HG03432 (cell line): ENCODE measurements around the gene SLC46A1.
A peak's percentile ranks its signal among the peaks of the same experiment; 100 is the strongest.

Experiments used
- ATAC-seq: cut with Tn5 transposase; IDR thresholded peaks from one replicate; pipeline ENCODE4 v1.9.1; 2021; ENCODE audit warnings: mild to moderate bottlenecking, moderate library complexity; ENCODE audit not compliant: unreplicated experiment

Gene SLC46A1

DNA sequence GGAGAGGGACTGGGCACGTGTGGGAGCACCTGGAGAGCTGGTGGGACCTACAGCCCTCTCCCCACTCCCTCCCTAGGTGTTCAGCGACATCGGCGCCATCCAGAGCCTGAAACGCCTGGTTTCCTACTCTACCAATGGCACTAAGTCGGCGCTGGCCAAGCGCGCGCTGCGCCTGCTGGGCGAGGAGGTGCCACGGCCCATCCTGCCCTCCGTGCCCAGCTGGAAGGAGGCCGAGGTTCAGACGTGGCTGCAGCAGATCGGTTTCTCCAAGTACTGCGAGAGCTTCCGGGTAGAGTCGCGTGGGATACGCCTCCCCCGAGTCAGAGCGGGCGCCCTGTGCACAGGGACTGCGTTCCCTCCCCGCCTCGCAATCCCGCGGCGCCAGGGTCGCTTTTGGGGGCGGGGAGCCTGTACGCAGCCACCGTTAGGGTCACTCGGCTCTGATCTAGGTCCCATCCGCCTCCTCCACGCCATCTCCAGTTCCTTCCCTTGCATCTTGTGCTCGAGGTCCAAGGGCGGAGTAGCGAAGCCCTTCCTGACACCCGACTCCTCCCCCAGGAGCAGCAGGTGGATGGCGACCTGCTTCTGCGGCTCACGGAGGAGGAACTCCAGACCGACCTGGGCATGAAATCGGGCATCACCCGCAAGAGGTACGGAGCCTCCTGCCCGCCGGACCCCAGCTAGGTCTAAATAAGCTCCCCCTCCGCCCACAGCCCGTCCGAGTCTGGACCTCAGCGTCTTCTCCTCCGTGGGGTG is 21.6 kb downstream of the SLC46A1 start:
- peak; percentile 77 for ATAC-seq

DNA sequence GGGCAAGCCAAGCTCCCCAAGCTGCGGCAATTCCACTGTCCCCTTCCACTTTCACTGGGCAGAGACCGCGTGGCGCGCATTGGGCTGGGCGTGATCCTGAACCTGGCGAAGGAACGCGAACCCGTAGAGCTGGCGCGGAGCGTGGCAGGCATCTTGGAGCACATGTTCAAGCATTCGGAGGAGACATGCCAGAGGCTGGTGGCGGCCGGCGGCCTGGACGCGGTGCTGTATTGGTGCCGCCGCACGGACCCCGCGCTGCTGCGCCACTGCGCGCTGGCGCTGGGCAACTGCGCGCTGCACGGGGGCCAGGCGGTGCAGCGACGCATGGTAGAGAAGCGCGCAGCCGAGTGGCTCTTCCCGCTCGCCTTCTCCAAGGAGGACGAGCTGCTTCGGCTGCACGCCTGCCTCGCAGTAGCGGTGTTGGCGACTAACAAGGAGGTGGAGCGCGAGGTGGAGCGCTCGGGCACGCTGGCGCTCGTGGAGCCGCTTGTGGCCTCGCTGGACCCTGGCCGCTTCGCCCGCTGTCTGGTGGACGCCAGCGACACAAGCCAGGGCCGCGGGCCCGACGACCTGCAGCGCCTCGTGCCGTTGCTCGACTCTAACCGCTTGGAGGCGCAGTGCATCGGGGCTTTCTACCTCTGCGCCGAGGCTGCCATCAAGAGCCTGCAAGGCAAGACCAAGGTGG is 24.7 kb downstream of the SLC46A1 start:
- no peak for ATAC-seq

DNA sequence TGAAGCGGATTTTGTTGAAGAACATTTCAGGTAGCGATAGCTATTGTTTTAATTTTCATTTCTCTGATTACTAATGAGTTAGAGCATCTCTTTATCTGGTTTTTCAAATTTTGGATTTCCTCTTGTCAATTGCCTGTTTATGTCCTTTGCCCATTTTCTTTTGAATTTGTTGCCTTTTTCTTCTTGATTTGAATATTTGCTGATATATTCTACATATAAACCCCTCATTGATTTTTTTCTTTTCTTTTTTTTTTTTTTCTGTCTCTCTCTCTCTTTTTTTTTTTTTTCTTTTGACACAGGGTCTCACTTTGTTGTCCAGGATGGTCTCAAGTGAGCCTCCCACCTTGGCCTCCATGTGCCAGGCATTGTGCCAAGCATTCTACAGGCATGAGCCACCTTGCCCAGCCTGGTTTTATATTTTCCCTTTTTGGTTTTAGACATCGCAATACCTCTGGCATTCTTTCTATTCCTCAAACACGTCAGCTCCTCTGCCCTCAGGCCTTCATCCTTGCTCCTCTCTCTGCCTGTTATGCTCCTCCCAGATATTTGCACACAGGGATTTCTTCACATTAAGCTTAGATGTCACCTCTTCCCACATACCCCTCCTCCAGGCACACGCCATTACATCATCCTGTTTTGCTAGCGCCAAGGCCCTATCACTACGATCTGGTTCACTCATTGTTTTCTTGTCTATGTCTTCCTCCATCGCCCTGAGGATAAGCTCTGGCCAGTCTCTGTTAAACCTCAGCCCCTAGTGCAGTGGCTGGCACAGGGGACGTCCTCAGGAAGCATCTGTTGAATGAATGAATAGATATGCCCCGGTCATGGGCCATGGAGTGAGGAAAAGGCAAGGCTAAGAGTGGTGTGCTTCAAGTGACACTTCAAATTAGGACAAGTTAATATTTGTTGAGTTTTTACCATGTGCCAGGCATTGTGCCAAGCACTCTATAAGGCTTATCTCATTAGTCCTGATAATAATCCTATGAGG is 25.9 kb downstream of the SLC46A1 start:
- ATAC-seq, result no peak

DNA sequence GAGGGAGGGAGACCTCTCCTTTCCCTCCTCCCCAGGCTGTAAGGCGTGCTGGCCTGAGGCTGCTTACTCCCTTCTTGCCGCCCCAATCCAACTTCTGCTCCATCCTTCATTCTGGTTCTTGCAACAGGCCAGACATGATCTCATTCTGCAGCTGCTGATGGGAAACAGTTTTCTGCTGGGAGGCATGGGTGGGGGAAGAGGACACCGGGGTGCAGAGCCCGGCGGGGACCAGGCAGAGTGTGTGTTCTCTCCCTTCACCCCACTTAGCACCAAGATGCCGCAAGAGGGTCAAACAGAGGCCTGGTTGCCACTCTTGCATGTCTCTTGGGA is 33.1 kb downstream of the SLC46A1 start:
- ATAC-seq, result no peak

DNA sequence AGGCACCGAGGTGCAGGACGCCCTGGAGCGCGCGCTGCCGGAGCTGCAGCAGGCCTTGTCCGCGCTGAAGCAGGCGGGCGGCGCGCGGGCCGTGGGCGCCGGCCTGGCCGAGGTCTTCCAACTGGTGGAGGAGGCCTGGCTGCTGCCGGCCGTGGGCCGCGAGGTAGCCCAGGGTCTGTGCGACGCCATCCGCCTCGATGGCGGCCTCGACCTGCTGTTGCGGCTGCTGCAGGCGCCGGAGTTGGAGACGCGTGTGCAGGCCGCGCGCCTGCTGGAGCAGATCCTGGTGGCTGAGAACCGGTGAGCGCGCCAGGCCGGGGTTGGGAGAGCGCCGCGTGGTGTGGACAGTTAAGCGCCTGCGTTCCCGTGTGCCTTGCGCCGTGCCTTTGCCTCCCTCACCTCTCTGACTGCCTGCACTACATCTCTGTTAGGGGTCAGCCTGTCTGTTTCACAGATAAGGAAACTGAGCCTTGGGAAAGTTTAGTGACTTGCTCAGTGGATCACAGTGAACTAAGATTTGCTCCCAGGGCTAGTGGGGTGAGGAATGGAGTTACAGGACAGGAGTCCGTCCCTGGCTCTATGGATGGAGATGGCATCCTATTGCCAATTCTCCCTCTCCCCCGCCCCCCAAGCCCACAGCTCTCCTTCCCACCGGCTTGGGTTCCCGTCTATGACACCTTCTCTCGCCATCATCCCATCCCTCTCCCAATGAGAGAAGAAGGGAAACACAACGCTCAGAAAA is 33.6 kb downstream of the SLC46A1 start:
- peak; percentile 23 for ATAC-seq

DNA sequence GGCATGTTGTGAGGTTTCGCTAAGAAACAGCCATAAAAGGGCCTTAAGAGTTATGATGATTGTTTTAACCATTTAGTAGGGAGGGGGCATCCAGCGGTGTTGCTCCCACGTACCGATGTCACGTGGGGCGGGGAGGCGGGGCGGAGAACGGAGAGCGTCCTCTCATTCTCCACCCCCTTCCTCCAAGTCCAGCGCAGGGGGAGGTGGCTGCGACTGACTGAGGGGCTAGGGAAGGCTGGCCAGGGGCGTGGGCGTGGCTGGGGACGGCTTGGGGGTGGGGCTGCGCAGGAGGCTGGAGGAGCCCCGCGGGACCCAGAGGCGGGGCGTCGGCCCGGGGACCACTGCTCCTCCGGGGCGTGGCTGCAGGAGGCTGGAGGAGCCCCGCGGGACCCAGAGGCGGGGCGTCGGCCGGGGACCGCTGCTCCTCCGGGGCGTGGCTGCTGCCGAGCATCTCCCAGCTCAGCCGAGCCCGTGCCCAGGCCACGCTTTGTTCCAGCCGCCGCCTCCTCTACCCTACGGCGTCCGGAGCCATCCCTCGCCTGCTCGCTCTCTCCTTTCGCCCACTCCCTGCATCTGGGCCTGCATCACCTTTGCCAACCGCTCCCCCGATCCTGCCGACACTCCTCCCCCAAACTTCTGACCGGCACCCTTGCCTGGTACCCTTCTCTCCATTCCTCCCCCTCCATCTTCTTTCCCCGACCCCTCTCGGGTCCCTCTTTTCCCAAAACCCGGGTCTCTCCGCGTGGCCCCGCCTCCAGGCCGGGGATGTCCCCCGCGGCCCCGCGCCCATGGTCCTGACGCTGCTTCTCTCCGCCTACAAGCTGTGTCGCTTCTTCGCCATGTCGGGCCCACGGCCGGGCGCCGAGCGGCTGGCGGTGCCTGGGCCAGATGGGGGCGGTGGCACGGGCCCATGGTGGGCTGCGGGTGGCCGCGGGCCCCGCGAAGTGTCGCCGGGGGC is 34.5 kb downstream of the SLC46A1 start, which contains the start of gene SARM1:
Gene SARM1, plus strand, starts transcription at position 450 of the 958 bp plus-strand sequence. Its CDS starts 339 bp downstream, at position 789.
- peak; percentile 84 for ATAC-seq

DNA sequence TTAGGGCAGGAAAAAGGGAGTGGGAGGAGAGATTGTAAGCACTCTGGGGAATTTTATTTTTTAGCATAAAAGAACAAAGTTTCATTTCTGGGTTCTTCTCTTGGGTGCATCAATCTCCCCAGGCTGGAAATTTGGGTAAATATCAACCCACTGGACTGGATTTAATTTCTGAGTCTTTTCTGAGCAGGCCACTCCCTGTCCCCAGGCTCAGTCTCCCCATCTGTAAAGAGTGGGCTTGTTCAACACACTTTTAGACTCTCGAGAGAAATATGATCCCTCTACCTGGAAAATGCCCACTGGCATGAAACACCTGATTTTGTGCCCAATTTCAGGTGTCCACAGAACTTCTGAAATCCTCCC is 35.3 kb downstream of the SLC46A1 start:
- ATAC-seq, result no peak

DNA sequence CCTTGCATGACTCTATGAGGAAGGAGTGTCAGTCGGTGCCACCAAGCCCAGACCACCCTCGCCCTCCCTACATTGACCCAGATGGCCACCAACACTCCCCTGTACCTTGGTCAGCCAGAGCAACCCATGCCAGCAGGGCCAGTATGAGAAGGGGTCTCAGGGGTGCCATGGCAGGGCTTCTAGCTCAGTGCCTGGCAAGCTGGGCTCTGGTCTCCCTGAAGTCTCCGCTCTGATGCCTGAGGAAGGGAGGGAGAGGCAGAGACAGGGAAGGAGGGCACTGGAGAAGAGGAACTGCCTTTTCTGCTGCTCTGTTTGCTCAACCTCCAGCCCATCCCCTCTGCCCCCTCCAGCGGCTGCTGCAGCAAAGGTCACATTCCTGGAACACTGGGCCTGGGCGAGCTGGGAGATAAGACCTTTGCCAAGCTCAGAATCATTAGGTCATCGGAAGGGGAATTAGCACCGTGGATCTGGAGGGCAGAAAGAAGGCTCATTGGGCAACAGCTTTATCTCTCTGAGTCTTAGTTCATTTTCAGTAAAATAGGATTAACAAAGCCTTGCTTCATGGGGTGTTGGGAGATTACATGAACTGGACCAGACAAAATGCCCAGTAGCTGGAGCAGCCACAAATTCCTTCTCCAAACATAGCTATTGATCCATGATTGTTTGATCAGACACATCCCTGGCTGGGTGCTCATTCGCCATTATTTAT is 35.8 kb downstream of the SLC46A1 start, which contains the start of gene VTN:
Gene VTN, minus strand, starts transcription at position 273 of the 709 bp plus-strand sequence. Its CDS starts 104 bp downstream, at position 169.
- ATAC-seq, result no peak

DNA sequence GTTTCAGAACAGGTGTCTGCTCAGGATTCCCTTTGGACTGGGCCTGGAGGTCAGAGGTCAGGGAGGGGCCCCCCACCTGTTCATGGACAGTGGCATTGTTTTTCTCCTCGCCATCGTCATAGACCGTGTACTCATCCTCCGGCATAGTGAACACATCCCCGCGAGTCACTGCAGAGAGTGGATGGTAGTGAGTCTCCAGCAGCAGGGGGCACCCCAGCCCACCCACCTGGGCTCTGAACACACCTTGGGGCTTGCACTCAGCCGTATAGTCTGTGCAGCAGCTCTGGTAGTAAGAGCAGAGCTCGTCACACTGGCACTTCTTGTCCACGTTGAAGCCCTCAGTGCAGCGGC is 36.4 kb downstream of the SLC46A1 start:
- ATAC-seq, result no peak

DNA sequence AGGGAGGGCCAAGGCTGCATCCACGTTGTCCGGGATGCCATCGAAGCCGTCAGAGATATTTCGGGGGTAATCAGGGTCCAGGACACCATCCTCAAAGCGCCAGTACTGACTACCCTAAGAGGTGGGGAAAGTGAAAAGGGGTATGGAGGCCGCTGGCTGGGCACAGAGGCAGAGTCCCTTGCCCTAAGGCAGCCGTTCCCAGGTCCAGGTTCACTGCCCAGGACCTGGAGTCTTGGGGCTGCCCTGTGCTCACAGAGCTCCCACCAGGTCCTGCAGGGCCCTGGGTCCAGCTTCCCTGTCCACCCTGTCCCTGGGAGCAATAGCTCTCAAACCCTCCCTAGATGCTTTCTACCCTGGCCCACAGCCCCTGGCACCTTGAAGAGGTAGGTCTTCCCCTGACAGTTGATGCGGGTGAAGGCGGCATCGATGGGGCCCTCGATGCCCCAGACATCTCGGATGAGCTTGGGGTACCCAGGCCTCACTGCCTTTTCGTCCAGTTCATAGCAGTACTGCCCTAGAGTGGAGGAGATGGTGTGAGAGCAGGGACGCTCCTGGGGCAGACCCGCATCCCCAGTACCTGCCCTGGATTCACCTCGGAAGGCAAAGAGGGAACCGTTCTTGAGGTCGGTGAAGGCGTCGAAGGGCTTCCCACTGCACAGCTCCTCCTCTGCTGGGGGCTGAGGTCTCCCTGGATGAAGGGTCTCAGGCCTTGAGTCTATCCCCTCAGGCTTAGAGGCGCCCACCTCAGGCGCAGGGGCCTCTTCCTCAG is 36.9 kb downstream of the SLC46A1 start:
- ATAC-seq, result no peak

DNA sequence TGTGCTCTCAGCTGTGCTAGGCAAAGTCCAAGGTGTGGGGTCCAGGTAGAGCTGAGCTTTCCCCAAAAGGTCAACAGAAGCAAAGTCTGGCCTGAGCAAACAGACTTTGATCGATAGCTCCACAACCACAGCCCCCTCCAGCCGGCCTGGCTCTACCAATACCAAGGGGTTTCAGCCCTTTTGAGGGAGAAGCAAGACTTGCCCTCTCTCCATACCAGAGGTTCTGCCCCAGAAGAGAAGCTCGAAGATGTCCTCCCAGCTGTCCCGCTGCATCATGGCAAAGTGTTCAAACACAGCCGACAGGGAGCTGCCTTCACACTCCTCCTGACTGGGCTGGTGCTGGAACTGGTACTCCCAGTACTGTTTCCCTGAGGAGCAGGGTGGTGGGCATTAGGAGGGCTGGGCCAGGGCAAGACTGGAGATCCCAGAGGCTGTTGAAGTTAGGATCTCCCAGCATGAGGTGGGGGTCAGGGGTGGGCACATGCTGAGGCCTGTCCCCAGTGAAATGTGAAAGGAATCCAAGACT is 37.6 kb downstream of the SLC46A1 start:
- ATAC-seq, result no peak

DNA sequence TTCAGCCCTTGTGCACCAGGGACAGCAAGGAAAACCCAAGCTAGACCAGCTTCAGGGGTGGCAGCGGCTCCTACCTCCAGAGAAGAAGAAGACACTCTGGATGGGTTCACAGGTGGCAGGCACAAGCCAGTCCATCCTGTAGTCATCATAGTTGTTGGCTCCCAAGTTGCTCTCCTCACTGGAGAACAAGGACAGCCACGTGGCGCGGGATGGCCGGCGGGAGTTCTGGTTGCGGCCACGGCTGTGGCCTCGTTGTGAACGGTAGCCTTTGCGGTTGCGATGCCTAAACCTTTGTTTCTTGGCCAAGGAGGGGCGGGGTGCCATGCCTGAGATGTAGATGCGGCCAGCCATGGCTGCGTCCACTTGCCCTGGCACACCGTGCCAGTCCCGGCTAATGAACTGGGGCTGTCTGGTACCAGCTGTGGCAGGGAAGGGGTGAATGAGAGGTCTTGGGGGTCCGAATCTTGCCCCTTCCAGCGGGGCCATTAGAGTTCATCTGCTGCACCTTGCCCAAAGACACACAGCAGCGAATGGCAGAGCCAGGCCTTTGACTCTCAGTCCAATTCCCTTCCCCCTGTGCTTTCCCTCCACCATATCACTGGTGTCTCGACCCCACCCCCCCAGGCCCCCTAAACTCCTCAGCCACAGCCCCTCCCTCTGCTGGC is 38.2 kb downstream of the SLC46A1 start:
- no peak for ATAC-seq

DNA sequence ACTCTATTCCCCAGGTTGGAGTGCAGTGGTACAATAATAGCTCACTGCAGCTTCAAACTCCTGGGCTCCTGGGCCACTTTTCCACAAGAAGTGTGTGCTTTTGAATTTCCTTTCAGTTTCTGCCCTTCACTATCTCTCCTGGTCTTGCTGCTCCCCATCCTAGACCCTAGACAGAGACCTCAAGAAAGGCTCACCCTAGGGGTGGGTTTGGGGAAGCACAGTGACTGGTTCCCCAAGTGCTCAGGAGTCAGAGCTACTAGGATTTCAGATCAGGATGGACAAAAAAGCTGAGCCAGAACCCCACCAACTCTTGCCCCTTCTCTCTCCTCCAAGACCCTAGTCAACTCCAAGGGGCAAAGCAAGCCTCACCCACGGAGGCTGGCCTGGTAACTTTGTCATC is 39.4 kb downstream of the SLC46A1 start:
- ATAC-seq, result no peak

DNA sequence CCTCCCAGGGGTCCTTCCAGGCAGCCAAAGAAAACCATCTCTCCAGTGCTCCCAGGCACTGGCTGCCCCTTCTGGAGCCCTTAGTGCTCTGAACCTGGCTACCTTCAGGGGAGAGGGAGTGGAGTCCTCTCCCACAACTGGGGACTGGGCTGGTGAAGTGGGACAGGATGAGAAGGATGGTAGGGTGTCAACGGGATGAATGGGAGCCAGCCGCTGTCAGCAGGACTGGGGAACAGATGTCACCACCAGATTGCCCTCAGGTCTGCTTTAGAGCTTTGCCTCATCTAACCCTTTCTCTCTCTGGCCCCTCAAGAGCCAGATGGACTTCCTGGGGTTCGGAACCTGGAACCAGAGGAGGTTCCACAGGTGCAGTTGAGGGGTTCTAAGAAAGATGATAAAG is 40.5 kb downstream of the SLC46A1 start:
- ATAC-seq, result no peak

DNA sequence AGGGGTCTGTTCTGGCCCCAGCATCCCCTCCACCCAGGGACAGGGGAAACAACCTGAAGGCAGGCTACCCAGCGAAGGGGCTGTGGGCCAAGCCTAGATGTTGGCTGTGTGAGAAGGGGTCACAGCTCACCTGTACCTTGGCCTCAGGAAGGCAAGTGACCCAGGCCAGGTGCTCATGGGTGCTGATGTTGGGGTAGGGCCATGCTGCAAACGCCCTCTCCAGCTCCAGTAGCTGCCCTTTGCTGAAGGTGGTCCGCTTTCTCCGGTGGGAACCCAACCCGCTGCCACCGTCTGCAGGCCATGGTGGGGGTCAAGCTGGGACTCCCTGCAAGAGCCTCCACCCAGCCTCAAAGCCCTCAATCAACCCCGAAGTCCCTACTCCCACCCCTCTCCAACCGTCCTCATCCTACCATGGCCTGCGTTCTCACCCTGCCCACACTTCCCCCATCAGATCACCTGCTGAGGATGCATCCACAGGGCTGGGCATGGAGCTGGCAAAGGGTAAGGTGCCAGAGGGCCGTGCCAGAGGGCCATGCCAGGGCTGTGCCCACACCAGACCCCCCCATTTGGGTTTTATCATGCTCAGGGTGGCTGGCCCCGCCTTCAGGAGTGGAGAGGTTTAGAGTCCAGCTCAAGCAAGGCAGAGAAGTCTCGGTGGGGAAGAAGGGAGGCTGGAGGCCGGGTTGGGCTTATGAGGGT is 41.2 kb downstream of the SLC46A1 start, which contains the start of gene SEBOX:
Gene SEBOX, minus strand, starts transcription at position 535 of the 699 bp plus-strand sequence. Its CDS starts 48 bp downstream, at position 487.
- no peak for ATAC-seq

DNA sequence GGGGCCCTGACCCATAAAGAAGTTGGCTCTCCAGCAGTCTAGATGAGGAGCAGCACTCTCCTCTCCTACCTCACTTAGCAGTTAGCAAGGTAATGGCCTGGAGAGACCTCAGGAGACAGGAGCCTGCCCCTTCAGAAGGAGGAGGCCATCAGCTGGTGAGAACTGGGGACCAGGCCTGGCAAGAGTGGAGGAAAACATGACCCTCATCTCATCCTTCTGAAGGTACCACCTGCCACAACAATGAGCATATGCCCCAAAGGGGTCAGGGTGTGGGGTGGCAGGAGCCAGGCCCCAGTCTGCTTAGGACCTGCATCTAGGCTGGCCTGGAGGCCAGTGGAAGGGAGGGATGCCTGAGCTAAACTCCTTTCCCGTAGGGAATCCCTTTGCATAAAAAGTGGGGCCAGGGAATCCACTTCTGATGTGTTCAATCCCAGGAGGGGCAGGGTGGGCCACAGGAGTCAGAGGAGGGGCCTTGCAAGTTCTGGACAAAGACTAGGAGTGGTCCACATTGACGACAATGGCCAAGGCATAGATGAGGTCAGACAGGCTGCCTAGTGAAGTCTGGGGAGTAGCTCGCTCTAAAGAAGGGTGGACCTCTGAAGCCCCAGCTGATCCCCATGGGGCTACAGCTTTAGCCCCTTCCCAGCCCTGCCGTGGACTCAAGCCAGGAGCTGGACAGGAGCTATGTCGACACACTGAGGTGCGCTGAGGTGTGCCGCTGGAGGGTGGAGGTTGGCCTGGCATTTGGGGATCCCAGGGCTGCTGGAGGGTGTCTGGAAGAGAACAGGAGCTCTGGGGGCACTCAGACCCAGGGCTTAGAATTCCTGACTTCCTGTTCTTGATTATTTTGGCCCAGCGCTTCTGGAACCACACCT is 42.0 kb downstream of the SLC46A1 start:
- ATAC-seq, result no peak
